Kidney (tissue), 14 donors: Measurements from ENCODE around the gene MACROD2. TPM values are rescaled to one million over a fixed set of nuclear protein-coding genes. Genes with fewer than 3 reads are reported as not detected.

Experiments used
- DNase-seq, 5 donors: peaks; one replicate each; pipeline ENCODE4 v3.0.0-alpha.2; 2013 to 2020
- FAIRE-seq: peaks from 2 replicates; lab custom pipeline; 2012; peaks lifted over from hg19 to GRCh38; lab: Jason Lieb, UNC
- H3K27ac ChIP-seq, 2 donors: one replicate each; pipeline ENCODE4 v1.7.0; 2013; ENCODE audit warnings: low read depth in 2 of 2, low read length in 2 of 2, inconsistent platforms in 1 of 2
- H3K27me3 ChIP-seq: one replicate; pipeline ENCODE4 v1.7.1; 2013; ENCODE audit warnings: low read length, inconsistent platforms; ENCODE audit not compliant: control insufficient read depth, insufficient read depth
- H3K36me3 ChIP-seq, 3 donors: one replicate each; pipeline versions ENCODE4 v1.7.0 to v1.7.1; 2013; ENCODE audit warnings: low read length in 3 of 3, control low read depth in 1 of 3, inconsistent platforms in 1 of 3; ENCODE audit not compliant: insufficient read depth in 3 of 3, control insufficient read depth in 2 of 3
- H3K4me1 ChIP-seq, 3 donors: one replicate each; pipeline versions ENCODE4 v1.7.0 to v1.7.1; 2013; ENCODE audit warnings: low read length in 3 of 3, inconsistent platforms in 1 of 3, low read depth in 1 of 3; ENCODE audit not compliant: control insufficient read depth in 2 of 3, insufficient read depth in 2 of 3
- H3K4me3 ChIP-seq, 3 donors: one replicate each; pipeline versions ENCODE4 v1.7.0 to v1.8.1; 2013; ENCODE audit warnings: low read length in 3 of 3, control low read depth in 1 of 3, inconsistent platforms in 1 of 3
- H3K9ac ChIP-seq, 3 donors: one replicate each; pipeline versions ENCODE4 v1.7.0 to v1.7.1; 2013; ENCODE audit warnings: low read length in 3 of 3, control low read depth in 1 of 3, inconsistent platforms in 1 of 3
- H3K9me3 ChIP-seq, 3 donors: one replicate each; pipeline versions ENCODE4 v1.7.0 to v1.7.1; 2013; ENCODE audit warnings: low read length in 3 of 3, control low read depth in 1 of 3, inconsistent platforms in 1 of 3; ENCODE audit not compliant: control insufficient read depth in 2 of 3, insufficient read depth in 1 of 3
- intact Hi-C: fragments of 100-400 bp; cut with DNase I; formaldehyde crosslinking; loops from one replicate; pipeline ENCODE4 v1.11.1; 2022
- polyA plus RNA-seq: library from polyadenylated mRNA; stranded (reverse); fragments of 350-450 nt; fragmentation: Illumina TruSeq; extraction: RNeasy Lipid Tissue Mini Kit (QIAGEN cat#74804); gene quantifications from one replicate; pipeline ENCODE4 v1.2.3, GENCODE V29; 2014; ENCODE audit warnings: low read depth, low replicate concordance; ENCODE audit not compliant: insufficient read depth
- total RNA-seq: library from RNA; stranded (reverse); fragmentation: NEBNext Ultra II Directional; extraction: Animal tissue kit (Norgen Biotek cat#: 25700); gene quantifications from one replicate; pipeline ENCODE4 v1.2.1, GENCODE V29; 2021
- TF ChIP-seq, protein P1 (sequence below): IDR thresholded peaks from 3 replicates; pipeline ENCODE4 v1.5.1; 2012; ENCODE audit warnings: mild to moderate bottlenecking, moderate library complexity, borderline replicate concordance; ENCODE audit not compliant: insufficient read depth; ENCODE audit errors: extremely low read depth
- donor health status: control.
- donor health status: control.
- donor health status: control.
- donor health status: control.
- donor health status: control.
- donor health status: DM: yes; HTN: yes; CAD: no.
- donor health status: Normal renal cell carcinoma (clear cell type).

Gene MACROD2
- total and polyA plus RNA-seq, 2 donors from 2014 or later = 3.0 to 10.0 TPM

DNA sequence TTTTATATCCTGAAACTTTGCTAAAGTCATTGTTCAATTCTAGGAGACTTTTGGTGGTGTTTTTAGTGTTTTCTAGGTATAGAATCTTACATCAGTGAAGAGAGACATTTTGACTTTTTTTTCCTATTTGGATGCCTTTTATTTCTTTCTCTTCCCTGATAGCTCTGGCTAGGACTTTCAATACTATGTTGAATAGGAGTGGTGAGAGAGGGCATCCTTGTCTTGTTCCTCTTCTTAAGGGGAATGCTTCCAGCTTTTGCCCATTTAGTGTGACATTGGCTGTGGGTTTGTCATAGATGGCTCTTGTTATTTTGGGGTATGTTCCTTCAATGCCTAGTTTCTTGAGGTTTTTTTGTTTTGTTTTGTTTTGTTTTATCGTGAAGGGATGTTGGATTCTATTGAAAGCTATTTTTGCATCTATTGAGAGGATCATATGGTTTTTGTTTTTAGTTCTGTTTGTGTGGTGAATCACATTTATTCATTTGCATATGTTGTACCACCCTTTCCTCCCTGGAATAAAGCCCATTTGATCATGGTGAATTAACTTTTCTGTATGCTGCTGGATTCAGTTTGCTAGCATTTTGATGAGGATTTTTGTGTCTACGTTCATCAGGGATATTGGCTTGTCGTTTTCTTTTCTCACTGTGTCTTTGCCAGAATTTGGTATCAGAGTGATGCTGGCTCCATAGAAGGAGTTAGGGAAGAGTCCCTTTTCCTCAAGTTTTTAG lies 882.1 kb downstream of the MACROD2 start:
- H3K27me3 ChIP-seq = no peaks in the 10 kb centered on the region
- no peak overlapping the region for H3K27ac ChIP-seq
- H3K9ac ChIP-seq = no peak overlapping the region
- H3K36me3 ChIP-seq = no peaks in the 10 kb centered on the region
- H3K9me3 ChIP-seq = no peaks in the 10 kb centered on the region
- H3K4me3 ChIP-seq = no peak overlapping the region
- no peak for FAIRE-seq
- H3K4me1 ChIP-seq = no peaks in the 10 kb centered on the region
- TF ChIP-seq, protein P1, sequence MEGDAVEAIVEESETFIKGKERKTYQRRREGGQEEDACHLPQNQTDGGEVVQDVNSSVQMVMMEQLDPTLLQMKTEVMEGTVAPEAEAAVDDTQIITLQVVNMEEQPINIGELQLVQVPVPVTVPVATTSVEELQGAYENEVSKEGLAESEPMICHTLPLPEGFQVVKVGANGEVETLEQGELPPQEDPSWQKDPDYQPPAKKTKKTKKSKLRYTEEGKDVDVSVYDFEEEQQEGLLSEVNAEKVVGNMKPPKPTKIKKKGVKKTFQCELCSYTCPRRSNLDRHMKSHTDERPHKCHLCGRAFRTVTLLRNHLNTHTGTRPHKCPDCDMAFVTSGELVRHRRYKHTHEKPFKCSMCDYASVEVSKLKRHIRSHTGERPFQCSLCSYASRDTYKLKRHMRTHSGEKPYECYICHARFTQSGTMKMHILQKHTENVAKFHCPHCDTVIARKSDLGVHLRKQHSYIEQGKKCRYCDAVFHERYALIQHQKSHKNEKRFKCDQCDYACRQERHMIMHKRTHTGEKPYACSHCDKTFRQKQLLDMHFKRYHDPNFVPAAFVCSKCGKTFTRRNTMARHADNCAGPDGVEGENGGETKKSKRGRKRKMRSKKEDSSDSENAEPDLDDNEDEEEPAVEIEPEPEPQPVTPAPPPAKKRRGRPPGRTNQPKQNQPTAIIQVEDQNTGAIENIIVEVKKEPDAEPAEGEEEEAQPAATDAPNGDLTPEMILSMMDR = no peak
- intact Hi-C loops = no loop called here
- no peak for DNase-seq

DNA sequence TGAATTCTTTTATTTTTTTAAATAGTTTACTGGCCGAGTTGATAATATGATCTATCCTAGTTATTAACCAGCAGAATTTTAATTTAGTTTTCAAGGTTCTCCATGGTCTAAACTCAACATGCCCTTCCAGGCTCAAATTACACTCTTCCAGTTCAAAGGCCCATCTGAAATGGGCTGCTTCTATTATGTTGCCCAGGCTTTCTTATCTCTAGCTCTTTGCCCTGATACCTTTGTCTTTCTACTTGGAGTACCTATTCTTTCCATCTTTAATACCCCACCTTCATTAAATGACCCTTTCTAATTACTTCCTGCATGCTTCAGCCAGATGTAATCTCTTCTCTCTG lies 883.3 kb downstream of the MACROD2 start:
- H3K27ac ChIP-seq = no peak overlapping the region
- no peaks in the 10 kb centered on the region for H3K27me3 ChIP-seq
- H3K9me3 ChIP-seq = no peaks in the 10 kb centered on the region
- TF ChIP-seq, protein P1 = no peak
- FAIRE-seq (no peak), DNase-seq (no peak)
- intact Hi-C loops = no loop called here
- H3K36me3 ChIP-seq = no peaks in the 10 kb centered on the region
- H3K4me1 ChIP-seq = no peaks in the 10 kb centered on the region
- no peak overlapping the region for H3K4me3 ChIP-seq
- no peak overlapping the region for H3K9ac ChIP-seq

DNA sequence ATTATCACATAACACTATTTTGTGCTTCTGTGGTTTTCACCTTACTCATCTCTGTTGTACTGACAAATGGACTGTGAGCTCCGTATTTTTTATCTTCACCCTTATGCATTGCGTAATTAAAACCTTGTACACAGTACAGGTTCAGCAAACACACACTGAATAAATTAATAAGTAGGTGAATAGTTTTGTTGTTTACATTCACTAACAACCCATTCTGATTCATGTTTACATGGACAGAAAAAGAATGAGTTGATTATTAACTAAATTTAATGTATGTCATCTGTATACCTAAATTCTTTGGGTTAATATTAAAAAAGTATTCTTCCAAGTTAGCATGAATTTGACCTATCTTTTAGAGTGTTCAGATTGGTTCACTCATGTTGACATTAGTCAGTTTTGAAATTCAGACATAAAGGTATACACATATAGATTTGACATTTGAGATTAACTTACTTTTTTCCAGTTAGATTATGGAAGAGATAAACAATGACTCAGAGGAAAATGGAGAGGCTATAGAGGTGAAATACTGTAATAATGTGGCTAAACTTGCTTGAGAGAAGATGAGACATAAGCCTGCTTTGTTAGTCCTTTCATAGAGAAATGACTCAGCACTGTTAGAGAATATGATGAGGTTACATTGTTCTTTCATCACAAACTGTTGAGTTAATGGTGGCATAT lies 883.8 kb downstream of the MACROD2 start:
- Histone ChIP-seq H3K4me3 (no peak overlapping the region), H3K4me1 (no peaks in the 10 kb centered on the region), H3K27ac (no peak overlapping the region), H3K9ac (no peak overlapping the region), H3K27me3 (no peaks in the 10 kb centered on the region), H3K36me3 (no peaks in the 10 kb centered on the region), H3K9me3 (no peaks in the 10 kb centered on the region)
- intact Hi-C loops = no loop called here
- DNase-seq (no peak), FAIRE-seq (peak; percentile 27)
- TF ChIP-seq, protein P1 = no peak
